ENCODE data around the gene INO80.
"Not testable (repeated sequence)": the region's sequence is repeated elsewhere in the genome, so short reads cannot be mapped to it uniquely, and the experiment has no call there.

The INO80 gene, protein sequence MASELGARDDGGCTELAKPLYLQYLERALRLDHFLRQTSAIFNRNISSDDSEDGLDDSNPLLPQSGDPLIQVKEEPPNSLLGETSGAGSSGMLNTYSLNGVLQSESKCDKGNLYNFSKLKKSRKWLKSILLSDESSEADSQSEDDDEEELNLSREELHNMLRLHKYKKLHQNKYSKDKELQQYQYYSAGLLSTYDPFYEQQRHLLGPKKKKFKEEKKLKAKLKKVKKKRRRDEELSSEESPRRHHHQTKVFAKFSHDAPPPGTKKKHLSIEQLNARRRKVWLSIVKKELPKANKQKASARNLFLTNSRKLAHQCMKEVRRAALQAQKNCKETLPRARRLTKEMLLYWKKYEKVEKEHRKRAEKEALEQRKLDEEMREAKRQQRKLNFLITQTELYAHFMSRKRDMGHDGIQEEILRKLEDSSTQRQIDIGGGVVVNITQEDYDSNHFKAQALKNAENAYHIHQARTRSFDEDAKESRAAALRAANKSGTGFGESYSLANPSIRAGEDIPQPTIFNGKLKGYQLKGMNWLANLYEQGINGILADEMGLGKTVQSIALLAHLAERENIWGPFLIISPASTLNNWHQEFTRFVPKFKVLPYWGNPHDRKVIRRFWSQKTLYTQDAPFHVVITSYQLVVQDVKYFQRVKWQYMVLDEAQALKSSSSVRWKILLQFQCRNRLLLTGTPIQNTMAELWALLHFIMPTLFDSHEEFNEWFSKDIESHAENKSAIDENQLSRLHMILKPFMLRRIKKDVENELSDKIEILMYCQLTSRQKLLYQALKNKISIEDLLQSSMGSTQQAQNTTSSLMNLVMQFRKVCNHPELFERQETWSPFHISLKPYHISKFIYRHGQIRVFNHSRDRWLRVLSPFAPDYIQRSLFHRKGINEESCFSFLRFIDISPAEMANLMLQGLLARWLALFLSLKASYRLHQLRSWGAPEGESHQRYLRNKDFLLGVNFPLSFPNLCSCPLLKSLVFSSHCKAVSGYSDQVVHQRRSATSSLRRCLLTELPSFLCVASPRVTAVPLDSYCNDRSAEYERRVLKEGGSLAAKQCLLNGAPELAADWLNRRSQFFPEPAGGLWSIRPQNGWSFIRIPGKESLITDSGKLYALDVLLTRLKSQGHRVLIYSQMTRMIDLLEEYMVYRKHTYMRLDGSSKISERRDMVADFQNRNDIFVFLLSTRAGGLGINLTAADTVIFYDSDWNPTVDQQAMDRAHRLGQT (N-terminal part only)

DNA sequence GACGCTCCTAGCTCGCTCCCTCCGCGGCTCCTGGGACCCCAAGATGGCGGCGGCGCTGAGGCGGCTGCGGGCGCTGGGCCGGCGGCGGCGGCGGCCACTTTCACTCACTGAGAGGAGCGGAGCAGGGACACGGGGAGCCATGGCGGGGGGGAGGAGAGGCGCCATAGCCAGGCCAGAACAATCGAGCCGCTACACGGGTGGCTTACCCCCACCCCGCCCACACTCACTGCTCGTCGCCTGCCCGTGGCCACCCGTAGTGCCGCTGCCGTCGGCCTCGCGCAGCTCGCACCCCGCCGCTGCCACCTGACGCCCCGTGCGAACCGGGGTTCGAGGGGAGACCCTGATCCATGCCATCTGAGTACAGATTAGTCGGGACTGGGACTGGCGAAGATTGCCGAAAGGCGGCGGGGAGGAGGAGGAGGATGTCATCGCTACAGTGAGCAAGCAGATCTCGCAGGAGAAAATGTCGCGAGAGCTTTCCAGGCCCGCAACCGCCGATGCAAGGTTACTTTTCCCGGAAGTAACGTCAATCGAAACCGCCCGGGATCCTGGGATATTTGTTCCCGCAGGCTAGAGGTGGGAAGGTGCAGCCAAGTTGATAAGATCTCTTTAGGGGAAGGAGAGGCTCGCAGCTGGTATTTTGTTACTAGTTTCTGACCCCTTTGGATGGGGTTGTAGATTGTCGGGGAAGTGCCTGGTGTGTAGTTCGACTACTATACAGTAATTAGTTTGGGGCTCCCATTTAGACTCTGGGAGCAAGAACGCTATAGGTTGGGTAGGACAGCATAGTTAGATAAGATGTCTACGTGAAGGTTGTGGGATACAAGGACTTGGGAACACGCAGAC, at the start of gene INO80:
INO80 (minus strand) TSS at position 165 of the 846 bp plus-strand sequence. CDS start 19,970 bp downstream, outside the sequence.
- TF ChIP-seq ZNF274 (IDR thresholded peaks at IDR 0.05; ENCODE audit: low read depth, low read length), result no peak
- H3K4me3 ChIP-seq (ENCODE audit: low read length), result peak within 1 kb of the TSS; percentile 69

DNA sequence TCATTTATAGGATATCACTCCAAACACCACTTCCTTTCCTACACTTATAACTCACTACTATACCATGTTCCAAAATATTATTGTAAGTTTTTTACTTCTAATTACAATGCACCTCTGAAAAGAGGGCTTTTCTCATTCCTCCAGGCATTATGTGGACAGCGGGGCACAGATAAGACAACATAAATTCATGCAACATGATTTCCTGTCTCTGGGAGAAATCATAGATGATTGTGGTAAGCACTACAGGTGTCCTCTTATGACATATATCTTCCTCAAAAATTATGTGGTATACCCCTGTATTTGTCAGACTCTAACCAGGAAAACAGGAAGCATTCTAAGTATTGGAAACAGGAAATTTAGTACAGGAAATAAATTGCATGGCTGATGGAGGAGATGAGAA, 45.7 kb upstream of the INO80 start:
- H3K4me3 ChIP-seq (ENCODE audit: low read length), result no peak overlapping the region
- no peak for TF ChIP-seq ZNF274 (IDR thresholded peaks at IDR 0.05; ENCODE audit: low read depth, low read length)

DNA sequence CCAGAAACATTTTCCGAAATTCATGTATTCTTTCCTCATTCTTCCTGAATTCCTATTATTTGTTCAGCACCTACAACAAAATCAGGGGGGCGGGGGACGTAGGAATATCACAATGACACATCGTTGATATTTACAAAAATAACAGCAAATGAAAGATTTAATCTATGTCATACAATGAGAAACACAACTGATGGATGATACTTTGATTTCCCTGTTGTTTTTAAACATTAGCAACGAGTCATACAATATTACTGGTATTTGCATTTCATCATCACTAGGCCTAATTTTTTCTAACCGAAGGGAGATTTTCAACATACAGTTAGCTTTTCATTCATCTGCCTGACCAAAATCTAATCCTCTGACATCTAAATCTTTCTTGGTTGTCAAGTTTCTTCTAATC, 45.3 kb upstream of the INO80 start:
- no peak overlapping the region for H3K4me3 ChIP-seq (ENCODE audit: low read length)
- no peak for TF ChIP-seq ZNF274 (IDR thresholded peaks at IDR 0.05; ENCODE audit: low read depth, low read length)

DNA sequence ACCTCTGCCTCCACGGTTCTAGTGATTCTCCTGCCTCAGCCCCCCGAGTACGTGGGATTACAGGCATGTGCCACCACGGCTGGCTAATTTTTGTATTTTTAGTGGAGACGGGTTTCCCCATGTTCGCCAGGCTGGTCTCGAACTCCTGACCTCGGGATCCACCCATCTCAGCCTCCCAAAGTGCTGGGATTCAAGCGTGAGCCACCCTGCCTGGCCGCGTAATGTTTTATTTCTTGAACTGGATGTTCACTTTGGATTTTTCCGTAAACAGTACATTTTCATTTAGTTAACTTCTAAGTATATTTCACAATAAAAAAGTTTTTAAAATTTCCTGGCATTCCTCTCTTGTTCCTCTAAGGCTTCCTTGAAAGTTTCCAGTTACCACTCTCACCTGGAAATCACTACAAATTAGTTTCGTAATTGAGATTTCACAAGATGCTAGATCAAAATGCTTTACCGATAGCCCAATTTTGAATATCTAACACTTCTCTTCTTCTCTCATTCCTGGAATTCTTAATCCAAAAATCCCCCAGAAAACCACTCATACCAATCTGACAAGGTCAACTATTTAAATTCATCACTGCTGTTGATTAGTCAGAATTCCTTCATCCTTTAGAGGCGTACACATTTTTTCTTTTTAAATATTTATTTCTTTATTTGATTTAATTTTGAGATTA, 44.7 kb upstream of the INO80 start:
- H3K4me3 ChIP-seq (ENCODE audit: low read length), result no peak overlapping the region

DNA sequence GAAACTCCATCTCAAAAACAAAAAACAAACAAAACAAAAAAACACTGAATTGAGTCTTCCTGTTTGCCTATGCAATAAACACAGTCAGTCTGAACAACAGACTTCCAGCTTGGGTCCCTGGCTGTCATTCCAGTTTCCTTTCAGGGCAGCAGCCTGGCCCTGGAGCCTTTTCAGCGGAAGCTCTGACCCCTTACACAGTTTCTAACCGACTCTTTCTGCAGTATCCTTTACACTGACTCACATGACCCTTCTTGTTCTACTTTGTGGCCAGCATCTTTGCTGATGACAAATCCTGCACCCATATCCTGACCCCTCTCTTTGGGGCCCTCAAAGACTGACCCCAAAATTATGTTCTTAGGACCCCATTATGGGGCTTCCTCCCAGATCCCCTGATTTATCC, 38.3 kb upstream of the INO80 start:
- no peak overlapping the region for H3K4me3 ChIP-seq (ENCODE audit: low read length)
- no peak for TF ChIP-seq ZNF274 (IDR thresholded peaks at IDR 0.05; ENCODE audit: low read depth, low read length)

More for the DNA sequence above, 44.7 kb upstream of the INO80 start:
- no peak for TF ChIP-seq ZNF274 (IDR thresholded peaks at IDR 0.05; ENCODE audit: low read depth, low read length)

- no peak for TF ChIP-seq ZNF274 (IDR thresholded peaks at IDR 0.05; ENCODE audit: low read depth, low read length)
Observed at GRCh38 chr15:41153733-41154132, 37.7 kb upstream of the INO80 start.

GRCh38 chr15:41151451-41152005, 35.4 kb upstream of the INO80 start:
- TF ChIP-seq ZNF274 (IDR thresholded peaks at IDR 0.05; ENCODE audit: low read depth, low read length), result no peak
- H3K4me3 ChIP-seq (ENCODE audit: low read length), result no peak overlapping the region

More at GRCh38 chr15:41153733-41154132, 37.7 kb upstream of the INO80 start:
- H3K4me3 ChIP-seq (ENCODE audit: low read length), result no peak overlapping the region

- H3K4me3 ChIP-seq (ENCODE audit: low read length), result no peak overlapping the region
- no peak for TF ChIP-seq ZNF274 (IDR thresholded peaks at IDR 0.05; ENCODE audit: low read depth, low read length)
Observed at GRCh38 chr15:41150279-41150678, 34.2 kb upstream of the INO80 start.

DNA sequence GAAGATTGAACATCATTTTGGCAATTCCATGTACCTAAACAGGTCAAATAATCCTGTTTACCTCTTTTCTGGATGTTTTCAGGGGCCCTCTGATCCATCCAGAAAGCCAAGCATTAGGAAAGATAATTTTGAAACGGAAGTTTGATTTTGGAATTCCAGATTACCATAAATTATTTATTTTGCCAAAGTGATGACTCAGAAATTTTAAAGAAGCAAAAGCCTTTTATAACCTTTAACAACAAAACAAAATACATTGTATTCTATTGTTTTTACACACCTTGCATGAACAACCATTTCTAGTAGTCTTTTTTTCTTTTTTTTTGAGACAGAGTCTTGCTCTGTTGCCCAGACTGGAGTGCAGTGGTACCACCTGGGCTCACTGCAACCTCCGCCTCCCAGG, 32.0 kb upstream of the INO80 start:
- TF ChIP-seq ZNF274 (IDR thresholded peaks at IDR 0.05; ENCODE audit: low read depth, low read length), result no peak
- H3K4me3 ChIP-seq (ENCODE audit: low read length), result no peak overlapping the region

DNA sequence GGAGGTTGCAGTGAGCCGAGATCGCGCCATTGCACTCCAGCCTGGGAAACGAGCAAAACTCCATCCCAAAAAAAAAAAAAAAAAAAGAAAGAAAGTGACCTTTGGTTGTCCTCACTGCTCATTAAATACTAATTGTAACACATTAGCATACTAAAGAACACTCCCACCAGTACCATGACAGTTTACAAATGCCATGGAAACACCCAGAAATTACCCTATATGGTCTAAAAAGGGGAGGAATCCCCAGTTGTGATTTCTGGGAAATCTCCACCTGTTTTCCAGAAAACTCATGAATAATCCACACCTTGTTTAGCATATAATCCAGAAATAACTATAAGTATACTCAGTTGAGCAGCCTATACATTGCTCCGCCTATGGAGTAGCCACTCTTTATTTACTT, 23.5 kb upstream of the INO80 start:
- H3K4me3 ChIP-seq (ENCODE audit: low read length), result no peak overlapping the region
- no peak for TF ChIP-seq ZNF274 (IDR thresholded peaks at IDR 0.05; ENCODE audit: low read depth, low read length)

DNA sequence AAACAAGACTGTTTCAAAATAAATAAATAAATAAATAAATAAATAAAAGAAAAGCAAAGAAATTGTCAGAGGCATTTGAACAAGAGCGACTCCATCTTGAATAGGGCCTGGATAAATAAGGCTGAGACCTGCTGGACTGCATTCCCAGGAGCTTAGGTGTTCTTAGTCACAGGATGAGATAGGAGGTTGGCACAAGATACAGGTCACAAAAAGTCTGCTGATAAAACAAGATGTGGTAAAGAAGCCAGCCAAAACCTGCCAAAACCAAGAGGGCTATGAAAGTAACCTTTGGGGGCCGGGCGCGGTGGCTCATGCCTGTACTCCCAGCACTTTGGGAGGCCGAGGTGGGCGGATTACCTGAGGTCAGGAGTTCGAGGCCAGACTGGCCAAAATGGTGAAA, 23.0 kb upstream of the INO80 start:
- H3K4me3 ChIP-seq (ENCODE audit: low read length), result not testable (repeated sequence)

DNA sequence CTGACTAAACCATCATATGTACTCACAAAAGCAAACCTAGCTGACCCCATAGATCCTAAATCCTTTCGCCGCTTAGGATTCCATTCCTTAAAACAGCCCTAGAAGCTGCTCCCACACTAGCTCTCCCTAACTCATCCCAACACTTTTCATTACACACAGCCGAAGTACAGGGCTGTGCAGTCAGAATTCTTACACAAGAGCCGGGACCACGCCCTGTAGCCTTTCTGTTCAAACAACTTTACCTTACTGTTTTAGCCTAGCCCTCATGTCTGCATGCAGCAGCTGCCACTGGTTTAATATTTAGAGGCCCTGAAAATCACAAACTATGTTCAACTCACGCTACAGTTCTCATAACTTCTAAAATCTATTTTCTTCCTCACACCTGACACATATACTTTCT, 19.5 kb upstream of the INO80 start:
- H3K4me3 ChIP-seq (ENCODE audit: low read length), result not testable (repeated sequence)

DNA sequence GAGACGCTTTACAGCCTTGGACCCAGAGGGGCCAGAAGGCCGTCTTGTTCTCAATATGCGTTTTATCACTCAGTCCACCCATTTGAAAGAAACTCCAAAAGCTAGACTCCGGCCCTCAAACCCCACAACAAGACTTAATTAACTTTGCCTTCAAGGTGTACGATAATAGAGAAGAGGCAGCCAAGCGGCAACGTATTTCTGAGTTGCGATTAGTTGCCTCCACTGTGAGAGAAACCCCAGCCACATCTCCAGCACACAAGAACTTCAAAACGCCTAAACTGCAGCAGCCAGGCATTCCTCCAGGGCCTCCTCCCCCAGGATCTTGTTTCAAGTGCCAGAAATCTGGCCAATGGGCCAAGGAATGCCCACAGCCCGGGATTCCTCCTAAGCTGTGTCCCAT, 17.4 kb upstream of the INO80 start:
- no peak overlapping the region for H3K4me3 ChIP-seq (ENCODE audit: low read length)
- no peak for TF ChIP-seq ZNF274 (IDR thresholded peaks at IDR 0.05; ENCODE audit: low read depth, low read length)

DNA sequence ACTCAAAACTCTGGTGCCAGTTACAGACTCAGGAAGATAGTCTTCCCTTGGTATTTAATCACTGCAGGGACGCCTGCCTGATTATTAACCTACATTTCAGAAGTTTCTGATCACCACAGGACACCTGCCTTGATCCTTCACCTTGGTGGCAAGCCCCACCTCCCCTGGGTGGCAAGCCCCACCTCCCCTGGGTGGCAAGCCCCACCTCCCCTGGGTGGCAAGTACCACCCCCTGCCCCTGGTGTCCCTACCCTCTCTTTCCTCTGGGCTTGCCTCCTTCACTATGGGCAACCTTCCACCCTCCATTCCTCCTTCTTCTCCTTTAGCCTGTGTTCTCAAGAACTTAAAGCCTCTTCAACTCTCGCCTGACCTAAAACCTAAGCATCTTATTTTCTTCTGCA, 16.0 kb upstream of the INO80 start:
- not testable (repeated sequence) for H3K4me3 ChIP-seq (ENCODE audit: low read length)
